SW480 (cell line): ENCODE measurements around the gene SPAG9.

ENCODE experiments used
- DNase-seq: peaks from one replicate; pipeline ENCODE4 v3.0.0-alpha.2; 2016; ENCODE audit warnings: low spot score

SPAG9 gene

DNA sequence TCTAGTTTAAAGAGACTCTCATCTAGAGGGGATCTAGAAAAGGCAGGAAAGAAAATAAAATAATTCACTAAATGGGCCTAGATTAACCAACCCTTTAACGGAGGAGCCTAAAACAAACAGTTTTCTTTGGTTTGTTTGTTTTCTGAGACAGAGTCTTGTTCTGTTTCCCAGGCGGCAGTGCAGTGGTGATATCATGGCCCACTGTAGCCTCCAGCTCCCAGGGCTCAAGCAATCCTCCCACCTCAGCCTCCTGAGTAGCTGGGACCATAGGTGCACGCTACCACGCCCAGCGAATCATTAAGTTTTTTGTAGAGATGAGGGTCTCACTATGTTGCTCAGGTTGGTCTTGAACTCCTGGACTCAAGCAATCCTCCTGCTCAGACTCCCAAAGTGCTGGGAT is 132.2 kb downstream of the SPAG9 start:
- DNase-seq: no peak

DNA sequence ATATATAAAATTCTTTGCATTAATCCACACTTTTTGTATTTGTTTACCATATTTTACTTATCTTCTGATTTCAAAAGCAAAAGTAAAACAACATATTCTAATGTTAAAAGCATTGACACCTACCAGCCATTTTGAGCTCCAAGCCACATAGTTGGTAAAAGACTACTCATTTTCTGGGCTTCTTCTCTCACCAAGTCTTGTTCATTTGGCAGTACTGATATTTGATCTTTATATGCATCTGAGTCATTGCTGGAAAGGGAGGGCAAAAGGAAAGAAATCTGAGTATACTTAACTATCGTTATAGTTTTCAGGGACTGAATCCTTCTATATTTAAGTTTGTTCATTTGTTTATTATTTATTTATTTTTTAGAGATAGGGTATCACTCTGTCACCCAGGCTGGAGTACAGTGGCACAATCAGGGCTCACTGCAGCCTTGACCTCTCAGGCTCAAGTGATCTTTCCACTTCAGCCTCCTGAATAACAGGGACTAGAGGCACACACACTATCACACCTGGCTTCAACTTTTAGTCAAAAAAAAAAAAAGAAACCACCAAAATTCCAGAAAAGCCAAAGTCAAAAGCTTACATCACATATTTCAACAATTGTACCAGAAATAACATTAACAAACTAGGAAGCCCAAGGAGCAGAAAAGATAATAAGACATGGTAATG is 133.5 kb downstream of the SPAG9 start:
- no peak for DNase-seq

DNA sequence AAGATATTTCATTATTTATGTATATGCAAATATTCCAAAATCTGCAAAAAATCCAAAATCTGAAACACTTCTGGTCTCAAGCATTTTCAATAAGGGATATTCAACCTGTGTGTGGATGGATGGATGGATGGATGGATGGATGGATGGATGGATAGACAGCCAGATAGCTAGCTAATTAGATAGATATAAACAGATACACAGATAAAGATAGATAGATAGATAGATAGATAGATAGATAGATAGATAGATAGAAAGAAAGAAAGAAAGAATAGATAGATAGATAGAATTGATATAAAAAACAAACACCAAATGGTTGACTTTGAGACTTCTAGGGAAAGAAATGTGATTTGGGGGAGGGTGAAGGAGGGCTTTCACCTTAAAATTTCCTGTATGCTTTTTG is 139.4 kb downstream of the SPAG9 start:
- no peak for DNase-seq

DNA sequence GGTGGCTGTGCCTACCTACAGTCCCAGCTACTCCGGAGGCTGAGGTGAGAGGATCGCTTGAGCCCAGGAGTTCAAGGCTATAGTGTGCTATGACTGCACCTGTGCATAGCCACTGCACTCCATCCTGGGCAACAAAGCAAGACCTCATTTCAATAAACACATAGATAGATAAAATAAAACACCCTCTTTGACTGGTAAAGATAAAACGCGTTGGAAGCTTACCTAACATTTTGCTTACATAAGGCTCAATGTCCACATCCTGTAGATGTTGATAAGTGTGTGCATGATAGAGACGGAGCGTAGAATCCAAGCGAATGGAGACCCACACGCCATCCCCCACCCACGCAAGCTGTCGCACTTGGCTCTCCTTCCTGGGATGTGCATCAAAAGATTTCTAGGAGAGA is 141.1 kb downstream of the SPAG9 start:
- no peak for DNase-seq

DNA sequence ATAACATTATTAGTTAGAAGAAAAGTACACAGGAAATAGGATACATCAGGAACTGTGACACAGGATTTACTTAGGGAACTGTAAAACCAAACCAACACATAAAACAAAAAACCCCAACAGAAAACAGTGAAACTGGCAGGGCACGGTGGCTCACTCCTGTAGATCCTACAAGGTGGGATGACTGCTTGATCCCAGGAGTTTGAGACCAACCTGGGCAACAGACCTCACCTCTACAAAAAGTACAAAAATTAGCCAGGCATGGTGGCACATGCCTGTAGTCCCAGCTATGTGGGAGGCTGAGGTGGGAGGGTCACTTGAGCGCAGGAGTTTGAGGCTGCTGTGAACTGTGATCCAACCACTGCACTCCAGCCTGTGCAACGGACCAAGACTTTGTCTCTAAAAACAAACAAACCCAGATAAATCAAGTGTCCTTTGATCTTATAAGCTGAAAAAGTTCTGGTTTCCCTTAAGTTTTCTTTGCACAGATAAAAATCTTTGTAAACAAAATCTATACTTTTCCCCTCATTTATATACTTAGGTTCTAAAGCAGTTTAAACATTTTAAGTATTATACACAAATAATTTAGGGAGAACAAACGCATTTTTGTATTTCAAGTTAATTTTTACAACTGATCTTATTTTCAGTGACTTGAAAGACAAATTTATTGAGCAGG is 143.0 kb downstream of the SPAG9 start:
- DNase-seq: no peak

DNA sequence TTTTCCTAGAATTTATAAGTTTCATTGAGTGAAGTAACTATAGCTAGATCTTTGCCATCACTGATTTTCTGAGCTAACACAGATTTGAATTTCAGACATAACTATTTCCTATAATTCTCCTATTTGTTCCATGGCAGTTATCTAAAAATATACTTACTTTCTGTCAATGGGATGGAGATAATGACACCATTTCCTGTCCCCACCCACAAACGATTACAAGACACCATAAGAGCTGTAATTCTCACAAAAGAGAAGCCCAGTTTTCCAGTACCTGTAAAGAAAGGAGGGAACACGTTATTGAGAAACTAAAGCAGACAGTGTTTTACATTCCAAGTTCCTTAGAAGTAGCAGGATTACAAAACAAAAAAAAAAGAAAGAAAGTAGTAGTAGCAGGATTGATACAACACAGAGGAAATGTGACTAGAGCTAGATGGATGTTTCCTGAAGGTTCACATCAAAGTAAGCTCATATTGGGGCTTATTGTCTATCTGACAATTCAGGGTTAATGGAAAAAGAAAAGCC is 143.7 kb downstream of the SPAG9 start:
- DNase-seq: no peak

DNA sequence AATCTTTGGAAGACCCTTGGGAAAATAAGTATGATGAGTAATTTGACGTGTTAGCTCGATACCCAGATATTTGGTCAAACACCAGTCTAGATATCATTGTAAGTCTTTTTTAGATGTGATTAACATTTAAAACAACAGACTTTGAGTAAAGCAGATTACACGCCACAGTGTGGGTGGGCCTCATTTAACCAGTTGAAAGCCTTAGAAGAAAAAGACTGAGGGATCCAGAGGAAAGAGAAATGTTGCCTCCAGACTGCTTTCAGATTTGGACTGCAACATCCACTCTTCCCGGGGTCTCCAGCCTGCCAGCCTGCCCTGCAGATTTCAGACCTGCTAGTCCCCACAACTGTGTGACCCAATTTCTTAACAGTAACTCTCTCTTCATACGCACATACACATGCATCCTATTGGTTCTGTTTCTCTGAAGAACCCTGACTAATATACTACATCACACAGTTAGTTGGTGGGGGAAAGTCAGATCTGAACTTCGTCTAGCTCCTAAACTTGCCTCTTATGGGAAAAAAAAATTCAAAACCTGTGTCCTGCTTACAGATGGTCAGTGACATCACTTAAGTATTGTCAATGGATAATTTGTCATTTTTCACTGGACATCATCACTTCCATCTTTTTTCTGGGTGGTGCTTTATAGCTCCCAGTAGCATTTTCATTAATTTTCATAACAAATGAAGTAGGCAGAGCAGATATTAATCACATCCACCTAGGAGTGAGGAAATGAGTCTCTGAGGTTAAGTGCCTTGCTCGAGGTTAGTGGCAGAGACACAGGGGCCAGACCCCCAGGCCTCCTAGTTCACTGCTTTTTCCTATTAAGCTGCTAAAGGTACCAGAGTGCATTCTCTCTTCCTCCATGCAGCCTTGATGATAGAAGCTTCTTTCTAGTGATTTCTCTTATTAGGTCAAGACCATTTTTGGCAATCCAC is 146.8 kb downstream of the SPAG9 start:
- DNase-seq: no peak

DNA sequence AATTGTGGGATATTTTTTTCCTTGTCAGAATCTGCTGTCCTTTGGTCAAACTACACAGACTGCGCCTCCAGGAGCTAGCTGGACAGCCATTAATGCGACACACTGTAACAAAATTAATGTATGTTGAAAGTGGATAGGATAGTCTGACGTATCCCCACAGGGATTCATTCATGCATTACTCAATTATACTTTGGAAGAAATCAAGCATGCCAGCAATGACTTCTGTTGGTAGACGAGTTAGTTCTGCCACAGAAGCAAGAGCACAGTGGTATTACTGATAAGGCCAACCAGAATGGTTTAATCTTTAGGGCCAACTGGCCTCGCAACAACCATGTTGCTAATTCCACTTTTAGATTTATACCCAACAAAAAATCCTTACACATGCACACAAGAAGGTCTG is 148.1 kb downstream of the SPAG9 start:
- no peak for DNase-seq

DNA sequence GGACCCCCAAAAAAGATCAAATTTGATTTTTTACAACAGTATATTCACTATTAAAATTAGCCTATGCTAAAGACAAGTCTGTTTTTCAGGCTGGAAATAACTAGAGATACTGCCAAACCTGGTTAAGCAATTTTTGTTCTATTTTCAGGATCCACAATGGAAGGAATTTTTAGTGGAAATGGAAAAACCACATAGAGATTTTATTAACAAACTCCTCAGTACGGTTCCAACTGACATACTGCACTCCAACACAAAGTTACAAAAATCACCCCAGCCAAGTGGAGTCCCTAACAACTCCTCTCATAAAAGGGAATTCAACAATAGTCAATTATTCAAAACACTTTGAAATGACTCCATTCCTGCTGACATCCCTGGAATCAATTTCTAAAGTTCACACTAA is 152.9 kb downstream of the SPAG9 start:
- DNase-seq: no peak

DNA sequence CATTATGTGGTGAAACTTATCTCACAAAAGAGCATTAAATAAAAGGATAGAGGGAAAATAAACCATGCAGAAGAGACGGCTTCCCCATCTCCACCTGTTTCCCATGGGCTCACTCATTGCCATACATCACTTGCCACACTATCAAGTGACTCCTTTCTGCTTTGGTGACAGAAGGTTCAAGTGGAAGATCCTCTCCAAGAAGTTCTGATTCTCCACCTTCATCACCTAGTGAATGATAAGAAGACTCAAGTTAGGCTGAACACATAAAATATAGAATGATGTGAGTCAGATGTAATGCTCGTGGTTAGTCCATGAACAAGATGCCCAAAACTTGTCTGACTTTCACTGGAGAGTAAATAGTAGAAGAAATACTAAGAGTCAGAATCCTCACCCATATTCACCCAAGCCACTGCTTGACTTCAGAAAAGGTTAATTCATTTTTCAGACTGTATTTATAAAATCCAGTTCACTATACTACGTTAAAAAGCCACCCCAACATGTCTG is 154.5 kb downstream of the SPAG9 start:
- no peak for DNase-seq

DNA sequence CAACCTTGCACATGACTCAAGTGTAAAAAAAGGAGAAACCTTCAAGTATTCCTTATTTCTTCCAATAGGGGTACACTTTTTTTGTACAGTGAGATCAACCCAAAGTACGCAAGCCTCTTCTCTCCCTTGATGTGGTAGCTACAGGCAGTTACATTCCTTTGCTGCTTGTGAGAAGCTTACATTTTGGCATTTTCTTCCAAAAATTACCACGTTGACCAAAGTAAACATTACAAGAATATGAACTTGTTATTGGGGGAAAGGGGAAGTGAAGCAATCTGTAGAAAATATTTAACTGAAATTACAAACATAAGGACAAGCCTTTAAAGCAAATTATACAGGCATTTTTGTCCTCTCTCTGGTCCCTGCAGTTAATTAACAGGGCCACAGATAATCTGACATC is 157.5 kb downstream of the SPAG9 start:
- no peak for DNase-seq

DNA sequence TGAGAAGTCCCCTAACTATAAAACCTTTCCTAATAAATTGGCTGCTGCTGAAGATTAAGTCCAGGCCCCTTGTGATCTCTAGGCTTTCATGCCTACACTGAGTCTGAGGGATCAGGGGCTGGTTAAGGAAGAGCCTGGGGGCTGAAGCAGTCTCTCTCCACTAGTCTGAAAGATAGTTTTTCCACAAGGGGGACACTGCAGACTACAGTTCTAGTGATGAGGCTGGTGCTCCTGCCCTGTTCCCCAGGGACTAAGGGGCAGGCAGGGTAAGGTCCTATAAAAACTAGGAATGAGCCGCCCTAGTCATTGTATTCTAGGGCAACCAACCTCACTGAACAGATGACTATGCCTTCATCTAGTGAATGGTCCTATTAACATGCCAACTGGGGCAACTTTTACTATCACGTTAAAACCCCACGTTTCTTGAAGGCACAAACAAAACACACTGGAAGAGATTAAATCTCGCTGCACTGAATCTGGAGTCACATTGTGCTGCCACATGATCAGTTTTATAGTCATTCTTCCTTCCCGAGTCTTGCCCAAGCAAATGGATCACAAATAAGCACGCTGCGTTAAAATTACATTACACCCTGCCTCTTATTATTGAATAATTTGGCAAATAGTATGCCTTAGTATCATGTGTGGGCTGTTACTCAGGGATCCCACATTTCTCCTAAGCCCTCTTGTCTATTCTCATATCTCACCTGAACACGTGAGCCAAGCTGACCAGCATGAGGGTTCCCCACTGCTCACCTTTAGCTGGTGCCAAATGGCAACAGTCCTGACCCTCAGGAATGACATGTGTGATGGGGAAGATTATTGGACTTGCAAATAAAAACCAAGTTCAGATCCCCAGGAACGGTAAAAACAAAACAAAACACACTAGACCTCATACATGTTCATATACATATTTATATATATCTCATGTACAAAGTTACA is 159.1 kb downstream of the SPAG9 start:
- no peak for DNase-seq

DNA sequence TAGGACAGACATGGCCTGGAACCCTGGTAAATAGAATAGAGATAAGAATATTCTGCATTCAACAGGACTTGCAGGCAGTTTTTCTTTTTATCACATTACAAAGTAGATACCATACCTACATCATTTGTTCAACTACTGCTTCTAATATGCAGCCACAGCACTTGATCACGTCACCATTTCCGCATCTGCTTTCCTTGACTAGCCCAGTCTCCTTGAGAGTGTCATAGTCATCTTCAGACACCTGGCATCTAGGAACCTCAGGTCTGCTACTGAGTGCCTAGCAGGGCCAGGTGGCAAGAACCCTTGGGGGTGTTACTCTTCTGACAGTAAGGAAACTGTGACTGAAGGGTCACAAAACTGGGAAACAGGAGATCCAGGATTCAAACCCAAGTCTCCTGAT is 161.3 kb downstream of the SPAG9 start:
- DNase-seq: no peak

DNA sequence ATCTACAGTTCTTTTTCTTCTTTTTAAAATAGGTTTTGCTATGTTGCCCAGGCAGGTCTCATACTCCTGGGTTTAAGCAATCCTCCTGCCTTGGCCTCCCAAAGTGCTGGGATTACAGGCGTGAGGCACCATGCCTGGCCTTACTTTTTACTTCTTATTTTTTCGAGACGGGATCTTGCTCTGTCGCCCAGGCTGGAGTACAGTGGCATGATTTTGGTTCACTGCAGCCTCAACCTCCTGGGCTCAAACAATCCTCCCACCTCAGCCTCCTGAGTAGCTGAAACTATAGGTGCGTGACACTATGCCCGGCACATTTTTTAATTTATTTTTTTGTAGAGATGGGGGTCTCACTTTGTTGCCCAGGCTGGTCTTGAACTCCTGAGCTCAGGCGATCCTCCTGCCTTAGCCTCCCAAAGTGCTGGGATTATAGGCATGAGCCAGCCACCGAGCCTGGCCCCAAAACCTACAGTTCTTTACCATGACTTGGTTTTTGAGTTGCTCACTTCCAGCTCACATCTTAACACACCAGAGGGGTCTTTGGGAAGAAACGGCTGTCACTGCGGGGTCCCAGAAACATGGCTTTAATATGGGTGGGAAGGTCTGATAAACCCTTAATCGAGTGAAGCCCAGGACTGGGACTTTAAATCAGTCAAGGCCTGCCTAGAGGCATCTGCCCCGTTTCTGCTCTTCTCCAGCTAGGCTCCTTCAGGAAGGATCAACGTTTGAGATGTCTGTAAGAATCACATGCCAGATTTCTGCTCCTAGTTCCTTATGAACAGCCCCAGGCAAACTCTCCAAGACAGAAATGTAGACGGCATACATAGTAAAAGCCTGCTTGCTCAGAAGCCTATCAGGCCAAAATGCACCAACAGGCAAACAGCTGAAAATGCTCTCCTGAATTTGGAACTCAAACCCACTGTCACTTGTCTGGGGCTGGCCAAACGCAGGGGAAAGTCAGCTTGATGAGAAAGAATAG is 162.8 kb downstream of the SPAG9 start:
- DNase-seq: no peak

DNA sequence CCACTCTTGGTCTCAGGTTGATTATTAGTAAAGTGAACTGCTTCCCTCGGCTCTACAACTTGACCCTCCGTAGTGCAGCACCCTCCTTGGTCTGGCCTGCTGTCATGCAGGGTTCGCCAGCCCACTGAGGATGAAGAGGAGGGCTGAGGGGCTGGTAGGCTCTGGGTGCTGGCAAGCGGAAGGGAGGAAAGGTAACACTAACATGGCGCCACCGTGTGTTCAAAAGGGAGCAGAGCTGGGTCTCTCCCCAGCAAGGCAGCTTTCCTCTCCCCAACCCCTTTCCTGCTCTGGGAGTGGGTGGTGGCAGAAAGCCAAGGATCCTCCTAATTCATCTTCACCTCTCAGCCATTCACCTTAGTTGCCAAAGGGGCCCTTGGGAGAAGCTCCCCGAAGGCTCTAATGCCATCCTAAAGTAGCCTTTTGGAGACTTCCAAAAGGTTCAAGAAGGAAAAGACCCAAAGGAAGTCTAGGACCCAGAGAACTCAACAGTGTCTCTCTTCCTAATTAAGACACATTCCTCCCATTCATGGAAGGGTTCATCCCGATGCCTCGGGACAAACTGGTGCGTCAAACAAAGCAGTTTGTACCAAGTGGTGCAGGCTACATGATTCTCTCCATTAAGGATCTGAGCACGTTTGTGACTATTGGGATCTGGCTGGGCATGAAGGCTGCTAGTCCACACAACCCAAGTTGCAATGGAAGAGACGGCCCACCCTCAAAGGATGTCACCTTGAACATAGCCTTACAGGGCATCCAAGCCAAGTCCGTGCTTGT is 163.7 kb downstream of the SPAG9 start:
- peak; percentile 57 for DNase-seq

DNA sequence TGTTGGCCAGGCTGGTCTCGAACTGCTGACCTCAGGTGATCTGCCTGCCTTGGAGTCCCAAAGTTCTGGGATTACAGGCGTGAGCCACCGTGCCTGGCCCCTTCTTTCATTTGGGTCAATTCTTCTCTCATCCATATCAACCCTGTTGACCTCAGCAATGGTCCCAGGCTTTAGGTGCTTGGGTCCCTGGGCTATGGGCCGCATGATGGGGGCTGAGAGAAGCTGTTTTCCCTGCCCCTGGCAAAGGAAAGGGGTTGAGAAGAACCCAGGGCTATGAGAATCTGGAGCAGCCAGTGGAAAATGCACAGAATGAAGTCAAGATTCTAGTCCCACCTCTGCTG is 164.3 kb downstream of the SPAG9 start:
- no peak for DNase-seq

DNA sequence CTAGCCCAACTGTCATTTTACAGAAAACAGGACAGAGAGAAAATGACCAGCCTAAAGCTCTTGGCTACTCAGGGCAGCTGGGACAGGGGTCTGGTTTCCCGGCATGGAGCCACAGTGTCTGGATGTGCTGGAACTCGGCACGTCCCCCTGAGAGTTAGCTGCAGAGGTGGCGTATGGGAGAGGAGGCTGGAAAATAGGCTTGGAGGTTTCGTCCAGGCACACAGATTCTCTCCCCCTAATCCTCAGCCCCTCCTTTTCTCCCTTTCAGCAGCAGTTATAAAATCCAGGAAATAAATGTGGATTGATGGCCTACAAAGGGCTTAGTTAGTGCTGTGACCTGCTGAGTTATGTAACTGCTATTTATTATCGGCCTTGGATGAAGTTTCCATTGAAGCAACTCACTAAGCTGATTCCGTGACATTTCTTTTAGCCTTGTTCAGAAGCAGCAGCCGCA is 165.0 kb downstream of the SPAG9 start:
- DNase-seq: no peak

DNA sequence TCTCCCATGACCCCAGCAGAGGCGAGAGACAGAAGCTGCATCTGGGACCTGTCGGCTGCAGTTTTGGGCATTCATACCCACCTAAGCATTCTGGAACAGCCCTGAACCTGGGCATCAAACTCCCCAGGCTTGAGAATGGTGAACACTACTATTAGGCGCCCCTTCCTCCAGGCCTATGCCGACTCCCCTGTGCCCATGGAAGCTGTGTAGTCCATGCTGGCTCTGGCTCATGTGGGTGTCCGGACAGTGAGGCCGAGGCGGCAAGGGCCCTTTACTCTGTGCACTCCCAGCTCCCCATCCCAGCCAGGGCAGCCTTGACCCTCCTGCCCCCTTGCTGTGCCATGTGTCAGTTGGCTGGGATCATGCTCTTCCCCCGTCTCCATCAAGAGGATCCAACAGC is 165.5 kb downstream of the SPAG9 start:
- DNase-seq: no peak

DNA sequence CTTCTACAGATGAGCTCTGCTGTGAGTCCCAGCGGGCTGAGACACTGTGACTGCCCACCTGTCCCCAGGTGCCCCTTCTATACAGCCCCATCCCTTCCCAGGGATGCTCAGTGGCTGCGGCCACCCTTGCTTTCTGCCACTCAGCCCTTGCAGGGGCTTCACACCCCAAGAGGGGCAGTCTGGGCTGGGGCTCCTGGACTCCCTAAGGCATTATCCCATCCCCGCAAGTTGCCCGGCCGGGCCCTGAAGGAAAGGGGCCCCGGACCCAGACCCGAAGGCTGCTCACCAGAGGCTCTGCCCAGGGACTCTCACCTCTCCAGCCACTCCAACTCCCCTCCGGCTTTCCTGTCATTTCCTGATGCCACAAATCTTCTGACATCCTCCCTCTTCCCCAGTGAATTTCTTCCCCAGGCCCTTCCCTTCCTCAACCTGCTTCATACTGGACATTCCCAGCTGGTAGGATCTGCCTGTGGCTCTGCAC is 166.0 kb downstream of the SPAG9 start:
- no peak for DNase-seq
